ENCODE results near the gene CBX2.

The CBX2 gene

GRCh38 chr17:79835953-79836509, 58.1 kb downstream of the CBX2 start (continued):
- TF ChIP-seq PPARA (CRISPR knock-in tag; IDR thresholded peaks at IDR 0.05; ENCODE audit: borderline replicate concordance) (no peak), ZNF8 (CRISPR knock-in tag; IDR thresholded peaks at IDR 0.05) (no peak), GLIS3 (CRISPR knock-in tag; IDR thresholded peaks at IDR 0.05) (no peak), OSR1 (CRISPR knock-in tag; IDR thresholded peaks at IDR 0.05) (no peak), CREB5 (CRISPR knock-in tag; IDR thresholded peaks at IDR 0.05; ENCODE audit: low read depth) (no peak), ZFP3 (CRISPR knock-in tag; IDR thresholded peaks at IDR 0.05) (no peak)

- TF ChIP-seq ZFP3 (CRISPR knock-in tag; IDR thresholded peaks at IDR 0.05) (no peak), ZNF8 (CRISPR knock-in tag; IDR thresholded peaks at IDR 0.05) (no peak), TSHZ2 (CRISPR knock-in tag; IDR thresholded peaks at IDR 0.05) (no peak), ZNF565 (CRISPR knock-in tag; conservative IDR thresholded peaks at IDR 0.05; ENCODE audit: low read depth) (no peak), RARB (CRISPR knock-in tag; IDR thresholded peaks at IDR 0.05) (no peak), ZFP30 (CRISPR knock-in tag; IDR thresholded peaks at IDR 0.05) (no peak), ARNTL (CRISPR knock-in tag; IDR thresholded peaks at IDR 0.05; ENCODE audit: borderline replicate concordance, low read depth) (no peak), OSR1 (CRISPR knock-in tag; IDR thresholded peaks at IDR 0.05) (no peak), GLIS3 (CRISPR knock-in tag; IDR thresholded peaks at IDR 0.05) (no peak), ZC3H10 (CRISPR knock-in tag; IDR thresholded peaks at IDR 0.05) (no peak), TCF4 (CRISPR knock-in tag; IDR thresholded peaks at IDR 0.05; ENCODE audit: borderline replicate concordance) (no peak), TOX (CRISPR knock-in tag; IDR thresholded peaks at IDR 0.05; ENCODE audit: borderline replicate concordance) (no peak), PPARA (CRISPR knock-in tag; IDR thresholded peaks at IDR 0.05; ENCODE audit: borderline replicate concordance) (no peak), SNAI2 (CRISPR knock-in tag; IDR thresholded peaks at IDR 0.05) (no peak)
- no peak for ATAC-seq
Observed at GRCh38 chr17:79836510-79836971, 58.6 kb downstream of the CBX2 start.

GRCh38 chr17:79836972-79837887, 59.3 kb downstream of the CBX2 start:
- TF ChIP-seq CREB5 (CRISPR knock-in tag; IDR thresholded peaks at IDR 0.05; ENCODE audit: low read depth), result no peak
- no peak for ATAC-seq
